SU-DHL-6 (cell line): Measurements from ENCODE around the gene RNF8.

ENCODE experiments used
- EZH2phosphoT487 ChIP-seq: fragments of 200-600 bp; sonication (generic), shearing (Covaris generic); conservative IDR thresholded peaks from 2 replicates; pipeline ENCODE4 v1.6.1; 2018; ENCODE audit warnings: mild to moderate bottlenecking, antibody characterized with exemption, low read length, moderate library complexity, mixed read lengths
- TF ChIP-seq, protein P1 (sequence below): fragments of 200-600 bp; sonication (generic); IDR thresholded peaks from one replicate; pipeline ENCODE4 v1.5.1; 2017; ENCODE audit warnings: antibody characterized with exemption, mild to moderate bottlenecking, low read length, moderate library complexity; ENCODE audit not compliant: insufficient read depth, poor library complexity, severe bottlenecking

DNA sequence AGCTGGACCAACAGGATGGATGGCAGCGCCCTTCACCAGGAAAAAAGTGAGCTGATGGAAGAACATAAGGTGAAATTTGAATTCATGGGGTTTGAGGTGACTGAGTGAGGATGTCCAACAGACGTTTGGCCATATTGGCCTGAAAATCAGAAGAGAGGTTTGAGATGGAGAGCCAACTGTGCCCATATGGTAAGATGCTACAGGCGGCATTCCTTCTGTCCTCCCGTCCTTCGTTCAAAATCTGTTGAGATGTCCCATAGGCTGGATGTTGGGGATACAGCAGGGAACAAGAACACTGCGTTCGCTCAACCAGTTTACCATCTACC is 78.8 kb downstream of the RNF8 start:
- TF ChIP-seq, protein P1, sequence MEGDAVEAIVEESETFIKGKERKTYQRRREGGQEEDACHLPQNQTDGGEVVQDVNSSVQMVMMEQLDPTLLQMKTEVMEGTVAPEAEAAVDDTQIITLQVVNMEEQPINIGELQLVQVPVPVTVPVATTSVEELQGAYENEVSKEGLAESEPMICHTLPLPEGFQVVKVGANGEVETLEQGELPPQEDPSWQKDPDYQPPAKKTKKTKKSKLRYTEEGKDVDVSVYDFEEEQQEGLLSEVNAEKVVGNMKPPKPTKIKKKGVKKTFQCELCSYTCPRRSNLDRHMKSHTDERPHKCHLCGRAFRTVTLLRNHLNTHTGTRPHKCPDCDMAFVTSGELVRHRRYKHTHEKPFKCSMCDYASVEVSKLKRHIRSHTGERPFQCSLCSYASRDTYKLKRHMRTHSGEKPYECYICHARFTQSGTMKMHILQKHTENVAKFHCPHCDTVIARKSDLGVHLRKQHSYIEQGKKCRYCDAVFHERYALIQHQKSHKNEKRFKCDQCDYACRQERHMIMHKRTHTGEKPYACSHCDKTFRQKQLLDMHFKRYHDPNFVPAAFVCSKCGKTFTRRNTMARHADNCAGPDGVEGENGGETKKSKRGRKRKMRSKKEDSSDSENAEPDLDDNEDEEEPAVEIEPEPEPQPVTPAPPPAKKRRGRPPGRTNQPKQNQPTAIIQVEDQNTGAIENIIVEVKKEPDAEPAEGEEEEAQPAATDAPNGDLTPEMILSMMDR: no peak
- TF ChIP-seq EZH2phosphoT487: no peak
